H9 (cell line): ENCODE measurements around the gene ROPN1B. TPM values are rescaled to one million over a fixed set of nuclear protein-coding genes. Genes with fewer than 3 reads are reported as not detected.

ENCODE experiments used
- DNase-seq: peaks from one replicate; pipeline ENCODE4 v3.0.0-alpha.2; 2017
- H2AFZ ChIP-seq: one replicate; pipeline ENCODE4 v1.6.1; 2013; ENCODE audit warnings: mild to moderate bottlenecking, low read length, control low read depth, moderate library complexity
- H2AK5ac ChIP-seq: 2 replicates; pipeline ENCODE4 v1.6.1; 2013; ENCODE audit warnings: low read length, control low read depth, mixed read lengths; ENCODE audit not compliant: insufficient read length
- H2BK120ac ChIP-seq: one replicate; pipeline ENCODE4 v1.6.1; 2013; ENCODE audit warnings: low read depth, mild to moderate bottlenecking, low read length, control low read depth, inconsistent platforms; ENCODE audit not compliant: poor library complexity, severe bottlenecking
- H2BK12ac ChIP-seq: 2 replicates; pipeline ENCODE4 v1.6.1; 2013; ENCODE audit warnings: low read length, control low read depth, mixed read lengths, low read depth; ENCODE audit not compliant: insufficient read length
- H2BK15ac ChIP-seq: 2 replicates; pipeline ENCODE4 v1.6.1; 2013; ENCODE audit warnings: low read depth, low read length, control low read depth
- H2BK20ac ChIP-seq: one replicate; pipeline ENCODE4 v1.6.1; 2013; ENCODE audit warnings: low read depth, mild to moderate bottlenecking, low read length, control low read depth, inconsistent platforms; ENCODE audit not compliant: poor library complexity, severe bottlenecking
- H2BK5ac ChIP-seq: 2 replicates; pipeline ENCODE4 v1.6.1; 2013; ENCODE audit warnings: low read length, control low read depth, mixed read lengths; ENCODE audit not compliant: insufficient read length
- H3K14ac ChIP-seq: 2 replicates; pipeline ENCODE4 v1.6.1; 2013; ENCODE audit warnings: low read length, control low read depth; ENCODE audit not compliant: insufficient read depth
- H3K18ac ChIP-seq: 2 replicates; pipeline ENCODE4 v1.6.1; 2013; ENCODE audit warnings: low read depth, mild to moderate bottlenecking, mixed read lengths, low read length, control low read depth; ENCODE audit not compliant: insufficient read length
- H3K23ac ChIP-seq: 2 replicates; pipeline ENCODE4 v1.6.1; 2013; ENCODE audit warnings: low read length, control low read depth, mixed read lengths, low read depth; ENCODE audit not compliant: insufficient read length
- H3K23me2 ChIP-seq: 2 replicates; pipeline ENCODE4 v1.6.1; 2013; ENCODE audit warnings: low read depth, mild to moderate bottlenecking, mixed read lengths, low read length, control low read depth; ENCODE audit not compliant: insufficient read length, poor library complexity, severe bottlenecking
- H3K27ac ChIP-seq: 2 replicates; pipeline ENCODE4 v1.5.1; 2013; ENCODE audit warnings: low read length, control low read depth, mixed read lengths, low read depth; ENCODE audit not compliant: insufficient read length
- H3K27me3 ChIP-seq: 2 replicates; pipeline ENCODE4 v1.6.1; 2013; ENCODE audit warnings: low read length, control low read depth, inconsistent platforms; ENCODE audit not compliant: insufficient read depth
- H3K4ac ChIP-seq: 2 replicates; pipeline ENCODE4 v1.6.1; 2013; ENCODE audit warnings: low read depth, mild to moderate bottlenecking, control low read depth, inconsistent platforms, low read length, moderate library complexity
- H3K4me1 ChIP-seq: 2 replicates; pipeline ENCODE4 v1.6.1; 2013; ENCODE audit warnings: low read length, control low read depth, inconsistent platforms; ENCODE audit not compliant: insufficient read depth
- H3K4me2 ChIP-seq: 2 replicates; pipeline ENCODE4 v1.6.1; 2013; ENCODE audit warnings: low read length, control low read depth, mixed read lengths; ENCODE audit not compliant: insufficient read length, insufficient read depth
- H3K56ac ChIP-seq: 2 replicates; pipeline ENCODE4 v1.6.1; 2013; ENCODE audit warnings: low read depth, mild to moderate bottlenecking, mixed read lengths, low read length, control low read depth; ENCODE audit not compliant: insufficient read length
- H3K79me1 ChIP-seq: 2 replicates; pipeline ENCODE4 v1.6.1; 2013; ENCODE audit warnings: low read depth, mild to moderate bottlenecking, moderate library complexity, low read length, control low read depth, inconsistent platforms; ENCODE audit not compliant: insufficient read depth, poor library complexity, severe bottlenecking
- H3K79me2 ChIP-seq: 2 replicates; pipeline ENCODE4 v1.6.1; 2013; ENCODE audit warnings: low read length, control low read depth, inconsistent platforms; ENCODE audit not compliant: insufficient read depth
- H3K9ac ChIP-seq: 2 replicates; pipeline ENCODE4 v1.6.1; 2013; ENCODE audit warnings: low read length, control low read depth, mixed read lengths; ENCODE audit not compliant: insufficient read length; ENCODE audit errors: extremely low read depth
- H3K9me3 ChIP-seq: one replicate; pipeline ENCODE4 v1.6.1; 2013; ENCODE audit warnings: low read depth, low read length, inconsistent platforms; ENCODE audit not compliant: control insufficient read depth
- H3T11ph ChIP-seq: one replicate; pipeline ENCODE4 v1.6.1; 2013; ENCODE audit warnings: mild to moderate bottlenecking, low read length, control low read depth, inconsistent platforms
- H4K20me1 ChIP-seq: one replicate; pipeline ENCODE4 v1.6.1; 2013; ENCODE audit not compliant: control insufficient read depth, insufficient read length, insufficient read depth
- H4K5ac ChIP-seq: 2 replicates; pipeline ENCODE4 v1.6.1; 2013; ENCODE audit warnings: low read depth, mild to moderate bottlenecking, mixed read lengths, low read length, control low read depth; ENCODE audit not compliant: insufficient read length
- H4K8ac ChIP-seq: replicated peaks from 2 replicates; pipeline ENCODE4 v1.6.1; 2013; ENCODE audit warnings: low read length, control low read depth, mixed read lengths, low read depth; ENCODE audit not compliant: insufficient read length
- H4K91ac ChIP-seq: 2 replicates; pipeline ENCODE4 v1.6.1; 2013; ENCODE audit warnings: low read depth, mild to moderate bottlenecking, moderate library complexity, mixed read lengths, low read length, control low read depth; ENCODE audit not compliant: insufficient read length
- H3K27ac Mint-ChIP-seq, 3 experiments: 2 replicates in 2 of 3; 3 replicates in 1 of 3; pipeline ENCODE4 v1.8.0; 2020 to 2021; ENCODE audit warnings: mixed read lengths in 3 of 3, mild to moderate bottlenecking in 1 of 3, moderate library complexity in 1 of 3
- H3K27me3 Mint-ChIP-seq: 2 replicates; pipeline ENCODE4 v1.8.0; 2021; ENCODE audit warnings: low read depth, mild to moderate bottlenecking, moderate library complexity, mixed read lengths
- H3K36me3 Mint-ChIP-seq, 3 experiments: 2 replicates in 2 of 3; 3 replicates in 1 of 3; pipeline ENCODE4 v1.8.0; 2020 to 2021; ENCODE audit warnings: low read depth in 3 of 3, mixed read lengths in 3 of 3; ENCODE audit not compliant: insufficient read depth in 1 of 3
- H3K4me1 Mint-ChIP-seq, 2 experiments: 2 replicates each; pipeline ENCODE4 v1.8.0; 2020; ENCODE audit warnings: mixed read lengths in 2 of 2
- H3K4me3 Mint-ChIP-seq, 2 experiments: 2 replicates in 1 of 2; 3 replicates in 1 of 2; pipeline ENCODE4 v1.8.0; 2020 to 2021; ENCODE audit warnings: mild to moderate bottlenecking in 2 of 2, mixed read lengths in 2 of 2, moderate library complexity in 1 of 2
- H3K9me3 Mint-ChIP-seq, 2 experiments: 2 replicates in 1 of 2; 3 replicates in 1 of 2; pipeline ENCODE4 v1.8.0; 2020; ENCODE audit warnings: mild to moderate bottlenecking in 2 of 2, mixed read lengths in 2 of 2, moderate library complexity in 1 of 2
- CTCF ChIP-seq: fragments of 200-600 bp; sonication (generic); conservative IDR thresholded peaks from 3 replicates; pipeline ENCODE4 v1.8.0; 2021; ENCODE audit warnings: antibody characterized with exemption, mild to moderate bottlenecking
- WGBS: extraction: QIAGEN DNeasy Blood & Tissue Kit; methylation state at CpG from one replicate; pipeline ENCODE4 v1.1.7; 2013; ENCODE audit warnings: missing lambda C conversion rate, low lambda C conversion rate, mixed read lengths; ENCODE audit not compliant: insufficient read length; ENCODE audit errors: extremely low coverage; 5-methylcytosine and 5-hydroxymethylcytosine counted together
- total RNA-seq: library from RNA; stranded (reverse); gene quantifications from 2 replicates; pipeline ENCODE4 v1.2.1, GENCODE V29; 2021

ROPN1B gene
- total RNA-seq, 1 experiment from 2014 or later, result not detected

GRCh38 chr3:126013751-126014156, 44.8 kb downstream of the ROPN1B start:
- H2BK15ac ChIP-seq, result no peak overlapping the region
- no peaks in the 10 kb centered on the region for H4K20me1 ChIP-seq
- H3K79me1 ChIP-seq, result no peaks in the 10 kb centered on the region
- no peak overlapping the region for H3K4ac ChIP-seq
- no peak for TF ChIP-seq CTCF
- no peaks in the 10 kb centered on the region for H3K79me2 ChIP-seq
- no peak overlapping the region for H4K8ac ChIP-seq
- H2BK12ac ChIP-seq, result no peak overlapping the region
- H3K27ac ChIP-seq, result no peak overlapping the region
- no peak overlapping the region for H2BK20ac ChIP-seq
- H3K4me3 Mint-ChIP-seq, result no peak overlapping the region; a peak in 1 of 5 replicates
- no peaks in the 10 kb centered on the region for H3K9me3 ChIP-seq
- H3K4me2 ChIP-seq, result no peak overlapping the region
- no peak overlapping the region for H3T11ph ChIP-seq
- no peak overlapping the region for H4K91ac ChIP-seq
- peaks cover 0 to 36% (median 32%) of the 10 kb centered on the region in 3 experiments; a peak in 5 of 7 replicates for H3K36me3 Mint-ChIP-seq
- no peaks in the 10 kb centered on the region for H3K23me2 ChIP-seq
- no peaks in the 10 kb centered on the region for H3K27me3 ChIP-seq
- no peak overlapping the region for H2AFZ ChIP-seq
- H3K4me1 ChIP-seq, result no peaks in the 10 kb centered on the region
- no peak overlapping the region for H4K5ac ChIP-seq
- no peak overlapping the region for H3K9ac ChIP-seq
- peaks cover 0 to 5% of the 10 kb centered on the region in 2 experiments; a peak in 1 of 5 replicates for H3K9me3 Mint-ChIP-seq
- peak overlapping the region in 2 of 3 experiments; percentile 34 to 95; a peak in 4 of 7 replicates for H3K27ac Mint-ChIP-seq
- no peaks in the 10 kb centered on the region; the same call in 1 of the 2 replicates for H3K27me3 Mint-ChIP-seq
- no peak overlapping the region for H2BK5ac ChIP-seq
- no peak overlapping the region for H3K56ac ChIP-seq
- no peak overlapping the region for H3K23ac ChIP-seq
- H3K18ac ChIP-seq, result no peak overlapping the region
- H2BK120ac ChIP-seq, result no peak overlapping the region
- no CpG with 5 or more reads among the region's 8 CpGs for WGBS
- H3K14ac ChIP-seq, result 0 out of 2 replicates have a peak overlapping the region, but pooled peaks have one; percentile 44
- peaks cover 16% of the 10 kb centered on the region in 2 experiments for H3K4me1 Mint-ChIP-seq
- no peak overlapping the region for H2AK5ac ChIP-seq
- DNase-seq, result peak; percentile 40
